Measurements from ENCODE around the gene ATP5IF1. TPM values are rescaled to one million over a fixed set of nuclear protein-coding genes. Genes with fewer than 3 reads are reported as not detected.
A peak's percentile ranks its signal among the peaks of the same experiment; 100 is the strongest.

ATP5IF1 gene
- total and polyA plus RNA-seq, 9 of the 15 experiments (the other 6 are each of a cell fraction or from before 2014, with no cell fraction given), result 292 to 1,422 (median 388) TPM

GRCh38 chr1:28278763-28279162 lies 42.8 kb downstream of the ATP5IF1 start (continued):
- no peak for TF ChIP-seq NCOA4 (IDR thresholded peaks at IDR 0.05; ENCODE audit: partially characterized antibody)
- peak; percentile 46 to 66 for TF ChIP-seq KDM1A (IDR thresholded peaks at IDR 0.05)
- TF ChIP-seq, protein P1, sequence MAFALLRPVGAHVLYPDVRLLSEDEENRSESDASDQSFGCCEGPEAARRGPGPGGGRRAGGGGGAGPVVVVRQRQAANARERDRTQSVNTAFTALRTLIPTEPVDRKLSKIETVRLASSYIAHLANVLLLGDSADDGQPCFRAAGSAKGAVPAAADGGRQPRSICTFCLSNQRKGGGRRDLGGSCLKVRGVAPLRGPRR (CRISPR knock-in tag; IDR thresholded peaks at IDR 0.05), result no peak
- no peak for TF ChIP-seq FOXM1 (IDR thresholded peaks at IDR 0.05; ENCODE audit: low read depth)
- TF ChIP-seq FOXM1 (CRISPR knock-in tag; IDR thresholded peaks at IDR 0.05; ENCODE audit: low read depth), result no peak
- peak; percentile 51; the same call in 1 of the 2 replicates for TF ChIP-seq MTA1 (IDR thresholded peaks at IDR 0.05; ENCODE audit: borderline replicate concordance)
- peak; percentile 43; the same call in 1 of the 2 replicates for TF ChIP-seq ZNF766 (CRISPR knock-in tag; conservative IDR thresholded peaks at IDR 0.05)
- TF ChIP-seq MTA2 (IDR thresholded peaks at IDR 0.05; ENCODE audit: low read depth), result peak; percentile 74
- peak; percentile 81 for TF ChIP-seq SMARCA4 (IDR thresholded peaks at IDR 0.05)
- TF ChIP-seq NFIC (IDR thresholded peaks at IDR 0.05), result no peak
- peak; percentile 82 for TF ChIP-seq CBFA2T3 (IDR thresholded peaks at IDR 0.05)
- peak; percentile 71 for TF ChIP-seq TAL1 (IDR thresholded peaks at IDR 0.05)
- peak; percentile 34; the same call in 1 of the 2 replicates for TF ChIP-seq BHLHE40 (IDR thresholded peaks at IDR 0.05; ENCODE audit: low read length)
- peak; percentile 56 for TF ChIP-seq SP1 (CRISPR knock-in tag; IDR thresholded peaks at IDR 0.05)
- TF ChIP-seq JUND (IDR thresholded peaks at IDR 0.05; ENCODE audit: borderline replicate concordance, low read depth, low read length), result no peak
- peak; percentile 58; the same call in 2 of the 3 replicates for TF ChIP-seq JUND (tag; IDR thresholded peaks at IDR 0.05; ENCODE audit: borderline replicate concordance, low read depth, low read length)
- no peak for TF ChIP-seq EGR1 (conservative IDR thresholded peaks at IDR 0.05)
- peak; percentile 71; the same call in 1 of the 2 replicates for TF ChIP-seq ZKSCAN1 (IDR thresholded peaks at IDR 0.05; ENCODE audit: low read depth, low read length)
- peak; percentile 47 for TF ChIP-seq MAFG (tag; conservative IDR thresholded peaks at IDR 0.05)
- TF ChIP-seq, protein P2, sequence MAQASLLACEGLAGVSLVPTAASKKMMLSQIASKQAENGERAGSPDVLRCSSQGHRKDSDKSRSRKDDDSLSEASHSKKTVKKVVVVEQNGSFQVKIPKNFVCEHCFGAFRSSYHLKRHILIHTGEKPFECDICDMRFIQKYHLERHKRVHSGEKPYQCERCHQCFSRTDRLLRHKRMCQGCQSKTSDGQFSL (CRISPR knock-in tag; IDR thresholded peaks at IDR 0.05), result no peak
- TF ChIP-seq, protein P2 (tag; IDR thresholded peaks at IDR 0.05), result no peak
- TF ChIP-seq TCF3 (CRISPR knock-in tag; IDR thresholded peaks at IDR 0.05), result peak; percentile 93
- TF ChIP-seq NCOR1 (IDR thresholded peaks at IDR 0.05), result peak; percentile 47; the same call in 1 of the 2 replicates
- peak; percentile 24 to 45; a peak in 1 of 4 replicates for TF ChIP-seq RCOR1 (IDR thresholded peaks at IDR 0.05; ENCODE audit: borderline replicate concordance in 1 of 2, low read depth in 2 of 2, low read length in 2 of 2)
- TF ChIP-seq ARID1B (IDR thresholded peaks at IDR 0.05), result peak; percentile 89
- TF ChIP-seq MAX (CRISPR knock-in tag; IDR thresholded peaks at IDR 0.05), result peak; percentile 66
- no peak for TF ChIP-seq RNF2 (IDR thresholded peaks at IDR 0.05)
- no peak for TF ChIP-seq POLR2B (IDR thresholded peaks at IDR 0.05; ENCODE audit: low read depth, partially characterized antibody)
- no peak for TF ChIP-seq ZBTB33 (CRISPR knock-in tag; IDR thresholded peaks at IDR 0.05)

Measured in K562 (cell line).